ENCODE data around the gene JMJD8.

- TF ChIP-seq CTCF (IDR thresholded peaks at IDR 0.05 in 4 of 5, conservative IDR thresholded peaks at IDR 0.05 in 1 of 5), result no peak
- no peak for TF ChIP-seq POLR2A (IDR thresholded peaks at IDR 0.05)
These were observed 29.9 kb upstream of the JMJD8 start for GRCh38 chr16:714079-714478.
